HepG2 (cell line): Measurements from ENCODE around the gene HPCAL1.
"Not testable (repeated sequence)": the region's sequence is repeated elsewhere in the genome, so short reads cannot be mapped to it uniquely, and the experiment has no call there.

Source experiments
- ARID2 ChIP-seq: sonication (generic); formaldehyde crosslinking; IDR thresholded peaks from 2 replicates; pipeline ENCODE4 v1.8.1; 2022; ENCODE audit warnings: mild to moderate bottlenecking, missing genetic modification reagents, borderline replicate concordance
- ATRX ChIP-seq: sonication (generic); formaldehyde crosslinking; IDR thresholded peaks from 2 replicates; pipeline ENCODE4 v1.4.0; 2020; ENCODE audit warnings: missing genetic modification reagents, borderline replicate concordance
- DNMT3B ChIP-seq: conservative IDR thresholded peaks from 2 replicates; pipeline ENCODE4 v1.6.1; 2016; ENCODE audit warnings: missing biosample characterization, control low read depth
- NFYB ChIP-seq: sonication (generic); formaldehyde crosslinking; IDR thresholded peaks from 2 replicates; pipeline ENCODE4 v1.4.0; 2020; ENCODE audit warnings: missing genetic modification reagents
- NPAS2 ChIP-seq: sonication (generic); formaldehyde crosslinking; IDR thresholded peaks from 2 replicates; pipeline ENCODE4 v1.8.0; 2022; ENCODE audit warnings: mild to moderate bottlenecking, missing genetic modification reagents, borderline replicate concordance
- POLR2A ChIP-seq, 2 experiments: IDR thresholded peaks; 2 replicates each; pipeline ENCODE4 v1.6.1; 2011; ENCODE audit warnings: low read depth in 2 of 2, low read length in 2 of 2, mild to moderate bottlenecking in 1 of 2, moderate library complexity in 1 of 2; ENCODE audit not compliant: insufficient read depth in 1 of 2
- SIX1 ChIP-seq: sonication (generic); formaldehyde crosslinking; IDR thresholded peaks from 2 replicates; pipeline ENCODE4 v1.4.0; 2020; ENCODE audit warnings: missing genetic modification reagents, borderline replicate concordance
- ZNF124 ChIP-seq: sonication (generic); formaldehyde crosslinking; IDR thresholded peaks from 2 replicates; pipeline ENCODE4 v1.4.0; 2020; ENCODE audit warnings: missing genetic modification reagents

GRCh38 chr2:10298777-10299176 lies 3.9 kb upstream of the HPCAL1 start:
- not testable (repeated sequence) for TF ChIP-seq NFYB (CRISPR knock-in tag); ZNF124; DNMT3B (CRISPR knock-in tag); ATRX (CRISPR knock-in tag); NPAS2 (CRISPR knock-in tag); POLR2A (IDR thresholded peaks at IDR 0.05; ENCODE audit: insufficient read depth in 1 of 2, low read depth in 2 of 2, low read length in 2 of 2); ARID2 (CRISPR knock-in tag); SIX1
